HT1080 (cell line): ENCODE measurements around the gene EMC6. TPM values are rescaled to one million over a fixed set of nuclear protein-coding genes. Genes with fewer than 3 reads are reported as not detected.

Experiments
- DNase-seq: peaks from one replicate; pipeline ENCODE4 v3.0.0-alpha.2; 2015; ENCODE audit warnings: low read depth
- polyA plus RNA-seq, 2 experiments: library from polyadenylated mRNA; depleted of rRNA; stranded (reverse); fragments of >200 nt; gene quantifications; 2 replicates each; pipeline ENCODE4 v1.2.3, GENCODE V29; 2015
- total RNA-seq: library from RNA; depleted of rRNA; stranded (reverse); fragments of >200 nt; shearing (Covaris generic); gene quantifications from 2 replicates; pipeline ENCODE4 v1.2.3, GENCODE V29; 2014; rRNA removed

Gene EMC6
- 36.8 and 69.7 TPM in 2 replicates for total RNA-seq
- 112 and 139 TPM in 2 replicates for polyA plus RNA-seq (2015; cell fraction: cytosol; rRNA removed)
- 45.4 and 51.1 TPM in 2 replicates for polyA plus RNA-seq (2015; cell fraction: nucleus; rRNA removed)

DNA sequence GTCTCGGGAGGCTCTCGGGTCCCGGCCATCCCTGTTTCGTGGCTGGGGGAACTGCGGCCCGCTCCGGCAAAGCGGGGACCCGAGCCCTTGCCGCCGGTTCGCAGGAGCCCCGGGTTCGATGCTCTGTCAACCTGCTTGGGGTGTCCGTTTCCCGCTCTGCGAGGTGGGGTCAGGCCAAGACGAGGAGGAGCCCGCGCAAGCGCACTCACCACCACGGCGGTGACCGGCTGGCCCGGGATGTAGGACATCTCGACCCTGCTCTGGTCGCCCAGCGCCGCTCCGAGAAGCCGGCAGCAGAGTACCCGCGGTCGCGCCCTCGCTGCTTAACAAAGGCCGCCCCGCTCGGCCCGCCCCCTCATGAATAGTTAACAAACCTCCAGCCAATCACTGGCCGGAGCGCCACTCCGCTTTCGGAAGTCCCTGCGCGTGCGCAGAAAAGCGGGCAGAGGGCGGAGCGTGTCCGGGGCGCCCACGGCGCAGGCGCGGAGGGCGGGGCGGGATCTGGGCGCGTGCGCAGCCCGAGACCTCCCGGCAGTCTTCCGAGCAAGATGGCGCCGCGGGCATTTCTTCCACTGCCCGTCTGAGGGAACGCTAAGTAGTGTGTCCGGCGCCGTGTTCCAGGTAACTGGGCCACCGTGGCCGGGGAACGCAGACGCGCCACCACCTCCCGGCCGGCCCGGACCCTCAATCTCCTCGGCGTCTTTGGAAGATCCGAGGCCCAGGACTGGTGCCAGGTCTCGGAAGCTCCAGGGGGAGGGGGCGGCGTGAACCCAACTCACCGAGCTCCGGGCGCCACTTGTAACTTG lies at the start of gene EMC6, which contains the start of gene TAX1BP3:
TSS of gene EMC6 (plus strand) at position 534 of the 806 bp plus-strand sequence. CDS start 335 bp downstream, outside the sequence.
TSS of gene TAX1BP3 (minus strand) at position 300 of the 806 bp plus-strand sequence. CDS start at position 248, 52 bp downstream.
- DNase-seq: peak; percentile 97

GRCh38 chr17:3621146-3621720 lies 47.4 kb upstream of the EMC6 start:
- DNase-seq: no peak

GRCh38 chr17:3622977-3623594 lies 45.5 kb upstream of the EMC6 start:
- DNase-seq: no peak

DNA sequence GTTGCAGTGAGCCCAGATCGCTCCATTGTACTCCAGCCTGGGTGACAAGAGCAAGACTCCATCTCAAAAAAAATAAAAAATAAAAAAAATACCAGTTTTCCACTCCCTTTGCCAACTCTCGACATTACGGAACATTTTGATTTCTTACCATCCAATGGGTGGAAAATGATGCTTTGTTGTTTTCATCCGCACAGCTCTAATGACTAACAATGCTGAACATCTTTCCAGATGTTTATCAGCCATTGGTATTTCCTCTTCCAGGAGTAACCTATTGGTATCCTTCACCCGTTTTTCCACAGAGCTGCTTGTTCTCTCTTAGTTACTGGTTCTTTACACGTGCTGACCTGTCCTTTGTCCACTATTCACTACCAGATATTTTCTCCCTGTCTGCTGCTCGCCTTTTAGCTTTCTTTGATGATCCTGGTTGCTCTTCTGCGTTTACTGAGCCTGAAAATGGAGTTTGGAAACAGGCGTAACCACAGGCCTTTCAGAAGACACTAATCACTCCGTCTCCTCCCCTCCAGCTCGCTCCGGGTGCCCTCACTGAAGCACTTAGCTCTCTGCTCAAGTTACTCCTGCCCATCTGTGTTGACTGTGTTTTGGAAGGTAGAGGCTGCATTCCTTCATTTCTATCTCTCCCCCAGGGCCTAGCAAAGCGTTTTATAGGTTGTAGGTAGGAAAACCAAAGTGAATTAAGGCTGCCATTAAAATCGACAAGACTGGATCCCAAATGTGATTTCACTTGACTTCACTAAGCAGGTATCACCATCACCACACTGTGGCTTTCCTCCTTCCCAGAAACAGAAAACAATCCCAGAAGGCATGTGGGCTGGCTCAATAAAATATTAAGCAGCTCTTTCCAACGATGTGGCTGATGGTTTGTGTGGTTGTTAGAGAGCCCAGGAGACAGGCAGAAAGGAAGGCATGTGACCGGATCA lies 41.5 kb upstream of the EMC6 start:
- no peak for DNase-seq

DNA sequence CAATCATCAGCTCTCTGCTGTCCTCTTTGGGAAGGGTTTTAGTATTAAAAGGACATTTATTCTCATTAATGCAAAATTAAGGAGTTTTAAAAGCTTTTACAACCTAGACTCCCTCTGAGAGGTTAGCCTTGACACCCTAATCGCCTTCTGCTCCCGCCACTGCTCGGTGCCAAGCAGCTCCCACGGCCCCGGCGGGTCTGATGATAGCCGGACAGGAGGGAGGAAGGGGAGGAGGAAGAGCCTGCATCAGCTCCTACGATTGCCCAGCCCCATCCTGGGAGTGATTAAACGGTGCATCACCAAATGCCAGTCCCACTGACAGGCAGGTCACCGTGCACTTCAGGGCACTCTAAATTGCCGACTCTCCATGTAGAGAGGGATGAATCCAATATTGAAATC lies 40.8 kb upstream of the EMC6 start:
- DNase-seq: no peak

DNA sequence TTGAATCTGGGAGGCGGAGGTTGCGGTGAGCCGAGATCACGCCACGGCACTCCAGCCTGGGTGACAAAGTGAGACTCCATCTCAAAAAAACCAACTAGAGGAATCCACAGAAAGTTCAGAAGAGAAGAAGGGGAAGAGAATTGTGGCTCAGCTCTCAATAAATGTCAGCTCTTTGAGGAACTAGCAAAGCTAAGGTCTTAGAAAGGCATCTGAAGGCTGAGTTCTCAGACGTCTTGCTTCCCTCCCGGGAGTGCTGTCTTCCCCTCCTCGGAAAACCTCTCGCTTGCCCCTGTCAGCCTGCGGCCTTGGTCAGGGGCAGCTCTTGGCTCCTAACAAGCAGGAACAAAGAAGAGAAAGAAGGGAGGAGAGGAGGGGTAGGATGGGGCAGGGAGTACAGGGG lies 37.8 kb upstream of the EMC6 start:
- no peak for DNase-seq

DNA sequence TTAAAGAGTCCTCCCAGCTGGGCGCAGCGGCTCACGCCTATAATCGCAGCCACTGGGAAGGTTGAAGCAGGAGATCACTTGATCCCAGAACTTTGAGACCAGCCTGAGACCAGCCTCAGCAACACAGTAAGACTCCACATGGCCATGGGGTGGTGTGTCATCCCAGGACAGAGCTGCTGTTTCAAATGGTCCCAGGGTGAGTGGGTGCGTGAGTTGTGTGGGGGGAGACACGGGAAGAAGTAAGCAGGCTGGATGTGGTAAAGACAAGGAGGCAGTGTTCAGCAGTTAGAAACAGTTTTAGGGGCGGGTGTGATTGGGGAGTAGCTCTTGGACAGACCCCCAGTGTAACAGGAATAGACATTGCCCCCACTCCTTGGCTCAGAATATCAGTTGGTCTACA lies 36.3 kb upstream of the EMC6 start:
- DNase-seq: no peak

GRCh38 chr17:3635474-3636153 lies 33.0 kb upstream of the EMC6 start:
- no peak for DNase-seq

DNA sequence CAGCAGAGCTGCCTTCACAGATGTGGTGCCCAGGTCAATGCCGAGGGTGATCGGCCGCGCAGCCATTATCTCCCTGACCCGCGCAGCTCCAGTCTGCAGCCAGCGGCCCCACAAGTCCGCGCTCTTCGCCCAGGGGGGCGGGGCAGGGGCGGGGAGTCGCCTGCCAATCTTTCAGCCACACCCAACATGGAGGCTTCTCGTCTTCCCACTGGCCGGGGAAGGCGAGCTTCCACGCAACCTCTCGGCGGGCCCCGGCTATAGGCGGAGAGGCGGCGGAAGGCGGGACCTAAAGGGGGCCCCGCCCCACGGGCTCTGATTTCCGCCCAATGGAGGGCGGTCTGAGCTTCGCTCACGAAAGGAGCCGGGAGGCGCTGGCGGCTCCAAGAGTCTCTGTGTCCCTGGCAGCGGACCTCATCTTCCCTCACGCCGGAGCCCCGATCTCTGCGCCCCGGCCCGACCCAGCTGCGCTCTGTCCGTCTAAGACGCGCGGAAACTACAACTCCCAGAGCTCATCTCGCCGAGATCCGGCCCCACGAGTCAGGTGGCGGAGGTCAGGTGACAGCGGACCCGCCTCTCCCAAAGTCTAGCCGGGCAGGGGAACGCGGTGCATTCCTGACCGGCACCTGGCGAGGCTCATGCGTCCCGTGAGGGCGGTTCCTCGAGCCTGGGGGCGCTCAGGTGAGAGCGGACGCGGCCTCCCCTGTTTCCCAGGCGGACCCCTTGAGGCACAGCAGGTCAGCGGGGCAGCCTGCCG lies 32.3 kb upstream of the EMC6 start, which contains the start of the genes CTNS and SHPK:
TSS of gene CTNS (plus strand) at position 607 of the 754 bp plus-strand sequence. CDS start 3,447 bp downstream, outside the sequence.
TSS of gene SHPK (minus strand) at position 97 of the 754 bp plus-strand sequence. CDS start at position 66, 31 bp downstream.
- peak; percentile 97 for DNase-seq

- DNase-seq: no peak
Measured at GRCh38 chr17:3636908-3637373, 31.7 kb upstream of the EMC6 start.

DNA sequence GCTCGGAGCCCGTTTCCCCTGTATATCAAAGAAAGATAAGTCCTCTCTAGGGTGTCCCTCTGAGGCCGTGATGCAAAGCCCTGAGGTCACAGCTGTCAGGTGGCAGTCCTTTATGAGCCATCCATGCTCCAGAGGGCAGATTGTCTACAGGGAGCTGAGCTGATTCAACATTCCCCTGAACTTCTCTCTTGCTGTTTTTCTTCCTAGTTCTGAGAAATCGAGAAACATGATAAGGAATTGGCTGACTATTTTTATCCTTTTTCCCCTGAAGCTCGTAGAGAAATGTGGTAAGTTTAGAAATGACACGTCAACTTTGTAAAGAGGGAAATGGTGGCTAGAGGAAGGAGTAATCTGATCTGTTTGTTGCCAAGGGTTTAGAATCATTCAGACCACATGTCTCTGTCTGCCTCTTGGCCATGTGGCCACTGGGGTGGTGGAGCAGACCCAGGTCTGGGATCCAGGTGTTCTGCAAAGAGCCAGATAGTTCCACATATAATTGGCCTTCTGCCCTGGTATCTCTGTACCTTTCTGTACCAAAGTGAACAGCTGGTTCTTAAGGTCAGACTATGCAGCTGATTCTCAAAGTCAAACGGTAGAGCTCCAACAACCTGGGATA lies 28.5 kb upstream of the EMC6 start:
- peak; percentile 50 for DNase-seq

GRCh38 chr17:3641014-3641413 lies 27.6 kb upstream of the EMC6 start:
- DNase-seq: no peak

DNA sequence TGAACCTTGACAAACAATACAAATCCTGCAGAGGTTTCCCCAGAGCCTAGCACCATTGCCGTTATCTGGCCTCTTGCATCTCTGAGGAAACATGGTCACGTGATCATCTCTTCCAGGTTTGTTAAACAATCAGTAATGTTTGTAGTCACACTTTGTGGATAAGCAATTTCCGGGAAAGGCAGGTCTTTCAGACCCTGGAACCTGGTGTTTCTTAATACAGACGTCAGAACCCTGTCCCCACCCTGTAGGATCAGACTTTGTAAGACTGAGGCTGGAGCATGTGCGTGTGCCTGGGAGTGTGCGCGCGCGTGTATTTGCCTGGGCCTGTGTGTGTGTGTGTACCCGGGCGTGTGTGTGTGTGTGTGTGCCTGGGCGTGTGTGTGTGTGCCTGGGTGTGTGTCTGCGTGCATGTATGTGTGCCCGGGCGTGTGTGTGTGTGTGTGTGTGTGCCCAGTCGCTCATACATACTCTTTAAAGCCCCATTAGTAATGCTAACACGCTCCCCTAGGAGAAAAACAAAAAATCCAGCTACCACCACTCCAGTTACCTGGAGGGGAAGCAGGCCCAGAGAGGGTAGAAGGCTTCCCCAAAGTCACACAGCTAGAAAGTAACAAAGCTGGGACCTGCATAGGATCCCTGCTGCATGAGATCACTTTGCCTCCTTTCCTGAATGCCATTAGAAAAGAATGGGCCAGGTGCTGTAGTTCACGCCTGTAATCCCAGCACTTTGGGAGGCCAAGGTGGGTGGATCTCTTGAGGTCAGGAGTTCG lies 26.7 kb upstream of the EMC6 start:
- DNase-seq: no peak

DNA sequence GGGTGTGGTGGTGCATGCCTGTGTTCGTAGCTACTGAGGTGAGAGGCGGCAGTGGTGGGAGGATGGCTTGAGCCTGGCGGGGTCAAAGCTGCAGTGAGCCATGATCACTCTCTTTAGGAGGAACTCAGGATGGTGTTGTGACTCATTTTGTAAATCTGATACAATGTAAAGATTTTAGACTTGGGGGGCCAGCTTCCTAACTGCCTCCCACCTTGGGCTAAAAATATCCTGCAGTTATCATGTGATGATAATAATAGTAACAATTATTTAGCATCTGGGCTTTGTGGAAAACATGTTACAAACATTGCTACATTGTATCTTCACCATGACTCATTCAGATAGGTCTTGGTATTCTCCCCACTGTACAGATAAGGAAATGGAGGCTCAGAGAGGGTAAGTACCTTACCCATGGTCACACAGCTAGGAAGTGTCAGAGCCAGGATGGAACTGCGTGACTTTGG lies 24.7 kb upstream of the EMC6 start:
- no peak for DNase-seq

DNA sequence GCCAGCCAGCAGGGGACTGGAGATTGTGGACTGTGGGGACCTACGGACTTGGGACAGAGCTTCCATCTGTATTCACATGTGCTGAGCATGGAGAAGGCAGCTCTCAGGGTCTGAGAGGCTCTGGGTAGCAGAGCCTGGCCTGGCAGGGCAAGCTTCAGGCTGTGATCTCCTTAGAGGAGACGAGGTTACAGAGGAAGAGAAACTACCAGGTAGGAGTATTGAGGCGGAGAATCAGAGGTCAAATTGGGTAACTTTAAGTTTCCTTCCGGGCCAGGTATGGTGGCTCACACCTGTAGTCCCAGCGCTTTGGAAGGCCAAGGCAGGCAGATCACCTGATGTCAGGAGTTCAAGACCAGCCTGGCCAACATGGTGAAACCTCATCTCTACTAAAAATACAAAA lies 23.3 kb upstream of the EMC6 start:
- DNase-seq: no peak

DNA sequence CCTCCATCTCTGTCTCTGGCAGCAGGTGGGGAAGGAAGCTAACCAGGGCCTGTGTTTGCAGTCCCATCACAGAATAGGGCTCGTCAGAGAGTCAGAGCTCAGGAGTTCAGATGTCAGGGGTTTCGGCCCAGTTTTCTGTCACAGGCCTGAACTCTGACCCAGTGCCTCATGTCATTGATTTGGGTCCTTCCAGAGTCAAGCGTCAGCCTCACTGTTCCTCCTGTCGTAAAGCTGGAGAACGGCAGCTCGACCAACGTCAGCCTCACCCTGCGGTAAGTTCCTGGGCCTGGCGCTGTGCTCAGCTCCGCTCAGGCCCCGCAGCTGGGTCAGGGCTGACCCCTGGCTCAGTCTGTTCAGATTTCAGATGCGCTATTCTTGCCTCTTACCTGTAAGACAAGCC lies 21.4 kb upstream of the EMC6 start:
- DNase-seq: no peak

- peak; percentile 40 for DNase-seq
Measured at GRCh38 chr17:3647769-3648555, 20.6 kb upstream of the EMC6 start.
